GM04503 (cell line): ENCODE data around the gene SPATS1.

Experiments
- DNase-seq: peaks from one replicate; pipeline ENCODE4 v3.0.0-alpha.2; 2012; ENCODE audit warnings: low read depth

SPATS1 gene

GRCh38 chr6:44388887-44389286, 46.4 kb downstream of the SPATS1 start:
- no peak for DNase-seq

GRCh38 chr6:44390158-44390683, 47.8 kb downstream of the SPATS1 start:
- no peak for DNase-seq
